Lower leg skin (tissue), 3 donors: ENCODE measurements around the gene SCD5.

Experiments
- CTCF ChIP-seq, 3 donors: fragments of 450-650 bp; IDR thresholded peaks; one replicate each; pipeline ENCODE4 v1.5.1; 2016; ENCODE audit warnings: antibody characterized with exemption in 3 of 3, mild to moderate bottlenecking in 3 of 3, moderate library complexity in 2 of 3
- POLR2A ChIP-seq, 2 donors: fragments of 450-650 bp; IDR thresholded peaks; one replicate each; pipeline ENCODE4 v1.6.1; 2016 to 2017; ENCODE audit warnings: antibody characterized with exemption in 2 of 2, mild to moderate bottlenecking in 1 of 2, moderate library complexity in 1 of 2

- TF ChIP-seq POLR2A (IDR thresholded peaks at IDR 0.05) (no peak), CTCF (IDR thresholded peaks at IDR 0.05) (no peak)
These were observed 88.2 kb downstream of the SCD5 start for GRCh38 chr4:82710197-82710929.
